ENCODE results near the gene FIGNL2. TPM values are rescaled to one million over a fixed set of nuclear protein-coding genes. Genes with fewer than 3 reads are reported as not detected.

The FIGNL2 gene
- total and polyA plus RNA-seq, 8 donors = 0.09 to 0.47 (median 0.15) TPM

- Histone ChIP-seq H3K4me1 (no peaks in the 10 kb centered on the region), H3K36me3 (no peaks in the 10 kb centered on the region), H3K27me3 (no peaks in the 10 kb centered on the region), H3K9me3 (no peaks in the 10 kb centered on the region), H3K27ac (no peak overlapping the region), H3K4me3 (no peak overlapping the region)
- no peak for ATAC-seq
- no peak for FAIRE-seq
- no peak for TF ChIP-seq CTCF (IDR thresholded peaks at IDR 0.05)
- no peak for DNase-seq
- intact Hi-C loops (cut with DNase I) = loop anchor here in 1 of 3 donors (10.0 kb wide), 1 partner anchor 405 kb away; the partner anchor contains the start of gene SLC4A8
- 61 to 63% methylated on average over 1 of the region's 1 CpG for WGBS, 2 donors
Measured at GRCh38 chr12:51829641-51830040, 18.9 kb downstream of the FIGNL2 start.

GRCh38 chr12:51829011-51829481 lies 19.5 kb downstream of the FIGNL2 start:
- FAIRE-seq (no peak), ATAC-seq (no peak), DNase-seq (no peak)
- Histone ChIP-seq H3K4me3 (no peak overlapping the region), H3K4me1 (no peaks in the 10 kb centered on the region), H3K9me3 (no peaks in the 10 kb centered on the region), H3K36me3 (no peaks in the 10 kb centered on the region), H3K27me3 (no peaks in the 10 kb centered on the region), H3K27ac (no peak overlapping the region)
- intact Hi-C loops (cut with DNase I) = loop anchor here in 1 of 3 donors (10.0 kb wide), 1 partner anchor 404 kb away; the partner anchor contains the start of gene SLC4A8
- TF ChIP-seq CTCF (IDR thresholded peaks at IDR 0.05) = no peak
- WGBS, 2 donors = 63 to 80% methylated on average over 5 of the region's 5 CpGs

DNA sequence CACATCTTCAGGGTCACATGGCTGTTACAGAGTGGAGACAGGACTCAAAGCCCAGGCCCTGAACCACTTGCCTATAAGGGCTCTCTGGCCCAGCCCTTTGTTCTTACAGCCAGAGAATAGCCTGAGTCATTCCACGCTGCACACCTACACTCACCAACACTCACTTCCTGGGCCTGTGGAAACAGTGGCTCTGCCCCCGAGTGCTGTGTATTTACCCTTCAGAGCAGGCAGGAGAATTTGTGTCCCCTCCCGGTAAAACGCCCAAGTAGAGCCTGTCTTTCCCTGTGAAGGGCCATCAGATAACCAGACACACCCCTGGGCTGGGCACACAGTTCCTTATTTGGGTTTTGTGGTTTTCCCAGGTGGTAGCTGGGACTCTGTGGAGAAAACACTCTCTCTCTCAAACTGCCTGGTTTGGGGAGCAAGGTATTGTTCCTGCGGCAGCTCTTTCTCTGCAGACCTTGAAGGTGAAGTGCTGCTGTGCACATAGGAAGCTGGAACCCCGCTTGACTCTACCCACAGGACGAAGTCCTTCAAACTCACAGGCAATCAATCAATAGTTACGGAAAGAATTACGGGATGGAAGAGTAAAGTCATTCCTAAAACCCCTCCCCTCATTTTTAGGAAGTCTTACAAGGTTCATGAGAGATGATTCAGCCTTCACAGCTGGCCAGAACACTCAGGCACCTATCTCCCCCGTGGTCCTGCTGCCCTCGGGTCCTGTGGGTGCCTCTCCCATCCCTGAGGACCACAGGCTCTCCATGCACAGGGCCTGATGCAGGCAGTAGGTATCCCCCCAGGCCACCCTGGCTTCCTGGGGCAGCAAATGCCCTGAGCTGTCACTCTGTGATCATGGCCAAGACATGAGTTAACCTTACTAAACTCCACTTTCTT lies 20.3 kb downstream of the FIGNL2 start:
- WGBS, 2 donors = 55 to 60% methylated on average over 11 of the region's 11 CpGs
- H3K4me1 ChIP-seq = no peaks in the 10 kb centered on the region
- FAIRE-seq (no peak), ATAC-seq (peak in 3 of 4 donors; percentile 12 to 35 (median 27)), DNase-seq (no peak)
- no peaks in the 10 kb centered on the region for H3K27me3 ChIP-seq
- H3K27ac ChIP-seq = no peak overlapping the region
- intact Hi-C loops (cut with DNase I) = loop anchor here in 1 of 3 donors (10.0 kb wide), 1 partner anchor 403 kb away; the partner anchor contains the start of gene SLC4A8
- no peaks in the 10 kb centered on the region for H3K36me3 ChIP-seq
- no peak for TF ChIP-seq CTCF (IDR thresholded peaks at IDR 0.05)
- no peaks in the 10 kb centered on the region for H3K9me3 ChIP-seq
- H3K4me3 ChIP-seq = no peak overlapping the region

- FAIRE-seq (no peak), DNase-seq (no peak), ATAC-seq (no peak)
- H3K36me3 ChIP-seq = no peaks in the 10 kb centered on the region
- no peaks in the 10 kb centered on the region for H3K9me3 ChIP-seq
- H3K27me3 ChIP-seq = no peaks in the 10 kb centered on the region
- WGBS, 2 donors = 81 to 83% methylated on average over 4 of the region's 4 CpGs
- H3K27ac ChIP-seq = no peak overlapping the region
- intact Hi-C loops (cut with DNase I) = loop anchor here in 1 of 3 donors (10.0 kb wide), 1 partner anchor 402 kb away; the partner anchor contains the start of gene SLC4A8
- H3K4me1 ChIP-seq = no peaks in the 10 kb centered on the region
- H3K4me3 ChIP-seq = no peak overlapping the region
- no peak for TF ChIP-seq CTCF (IDR thresholded peaks at IDR 0.05)
Measured at GRCh38 chr12:51826881-51827280, 21.6 kb downstream of the FIGNL2 start.
